GM06990 (cell line): ENCODE measurements around the gene ATP1A2.
A peak's percentile ranks its signal among the peaks of the same experiment; 100 is the strongest.

Experiments used
- DNase-seq: peaks from one replicate; pipeline ENCODE4 v3.0.0-alpha.2; 2011; ENCODE audit not compliant: insufficient read length; ENCODE audit errors: extremely low read depth
- H3K27me3 ChIP-seq: replicated peaks from 2 replicates; pipeline ENCODE4 v1.6.0; 2011; ENCODE audit warnings: low read length; ENCODE audit not compliant: control insufficient read depth, insufficient read depth
- H3K36me3 ChIP-seq: 2 replicates; pipeline ENCODE4 v1.5.1; 2011; ENCODE audit warnings: low read length; ENCODE audit not compliant: control insufficient read depth, insufficient read depth
- H3K4me3 ChIP-seq: replicated peaks from 2 replicates; pipeline ENCODE4 v1.5.1; 2011; ENCODE audit warnings: low read depth, mild to moderate bottlenecking, control low read depth, low read length
- CTCF ChIP-seq: IDR thresholded peaks from 2 replicates; pipeline ENCODE4 v1.5.1; 2011; ENCODE audit warnings: low read length, control low read depth, mild to moderate bottlenecking, inconsistent platforms; ENCODE audit not compliant: insufficient read depth, poor library complexity, severe bottlenecking

The ATP1A2 gene

GRCh38 chr1:160082487-160082886 lies 33.1 kb upstream of the ATP1A2 start:
- Histone ChIP-seq H3K27me3 (no peaks in the 10 kb centered on the region; the same call in 1 of the 2 replicates), H3K36me3 (no peaks in the 10 kb centered on the region), H3K4me3 (no peak overlapping the region)
- DNase-seq, result no peak
- TF ChIP-seq CTCF, result no peak

GRCh38 chr1:160082926-160083325 lies 32.6 kb upstream of the ATP1A2 start:
- DNase-seq, result no peak
- H3K4me3 ChIP-seq, result no peak overlapping the region
- no peaks in the 10 kb centered on the region; the same call in 1 of the 2 replicates for H3K36me3 ChIP-seq
- no peak for TF ChIP-seq CTCF
- no peaks in the 10 kb centered on the region; the same call in 1 of the 2 replicates for H3K27me3 ChIP-seq

GRCh38 chr1:160083968-160084770 lies 31.4 kb upstream of the ATP1A2 start:
- TF ChIP-seq CTCF, result peak; percentile 81
- Histone ChIP-seq H3K27me3 (no peaks in the 10 kb centered on the region), H3K4me3 (peak overlapping the region; percentile 35), H3K36me3 (no peaks in the 10 kb centered on the region; the same call in 1 of the 2 replicates)
- DNase-seq, result peak; percentile 73

- no peak for TF ChIP-seq CTCF
These were observed 30.7 kb upstream of the ATP1A2 start for GRCh38 chr1:160084771-160085321.

DNA sequence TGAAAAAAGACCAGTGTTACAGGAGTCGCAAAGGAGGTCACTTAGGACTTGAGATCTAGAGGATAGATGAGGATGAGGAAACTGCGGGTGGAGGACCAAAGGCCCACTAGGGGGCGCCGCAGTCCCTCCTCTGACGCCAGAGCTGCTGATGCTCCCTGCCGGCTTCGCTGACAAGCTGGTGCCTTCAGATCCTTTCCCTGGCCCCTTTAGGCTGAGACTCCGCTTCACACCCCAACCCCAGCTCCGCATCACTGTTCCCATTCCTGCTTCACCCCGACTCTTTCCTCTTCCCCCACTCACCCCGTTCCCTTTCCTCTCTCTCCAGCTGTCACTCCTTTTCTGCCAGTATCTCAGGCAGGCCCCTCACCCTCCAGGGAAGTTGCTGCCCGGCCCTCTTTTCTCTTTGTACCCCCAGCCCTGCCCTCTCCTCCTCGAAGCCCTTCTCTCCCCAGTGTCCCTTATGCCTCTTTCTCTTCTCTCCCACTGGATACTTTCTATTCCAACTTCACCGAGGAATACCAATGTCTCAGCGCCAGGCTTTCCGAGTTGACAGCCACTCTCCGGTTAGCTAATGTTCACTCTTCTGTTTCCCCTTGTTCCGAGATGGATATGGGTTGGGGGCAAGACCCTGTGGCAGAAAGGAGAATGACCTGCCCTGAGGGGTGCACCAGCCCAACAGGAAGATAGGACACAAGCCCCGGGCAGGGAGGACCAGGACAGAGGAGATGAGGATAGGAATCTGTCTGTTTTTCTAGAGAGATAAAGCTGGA lies 29.7 kb upstream of the ATP1A2 start:
- Histone ChIP-seq H3K36me3 (peaks cover 2% of the 10 kb centered on the region), H3K27me3 (no peaks in the 10 kb centered on the region), H3K4me3 (no peak overlapping the region)
- peak; percentile 90 for TF ChIP-seq CTCF
- DNase-seq, result peak; percentile 54

More at GRCh38 chr1:160084771-160085321, 30.7 kb upstream of the ATP1A2 start:
- Histone ChIP-seq H3K36me3 (peaks cover 2% of the 10 kb centered on the region), H3K27me3 (no peaks in the 10 kb centered on the region), H3K4me3 (no peak overlapping the region)
- DNase-seq, result no peak
